HUES64 (cell line): ENCODE measurements around the gene SDK2.

Source experiments
- H3K27ac ChIP-seq: 2 replicates; pipeline ENCODE4 v1.7.0; 2013; ENCODE audit warnings: low read depth, low read length, inconsistent platforms
- H3K27me3 ChIP-seq: 2 replicates; pipeline ENCODE4 v1.6.1; 2013; ENCODE audit warnings: mild to moderate bottlenecking, low read length; ENCODE audit not compliant: insufficient read depth
- H3K36me3 ChIP-seq: 2 replicates; pipeline ENCODE4 v1.6.1; 2013; ENCODE audit warnings: mild to moderate bottlenecking, low read length; ENCODE audit not compliant: insufficient read depth
- H3K4me1 ChIP-seq: 2 replicates; pipeline ENCODE4 v1.6.1; 2013; ENCODE audit warnings: mild to moderate bottlenecking, low read length, moderate library complexity; ENCODE audit not compliant: insufficient read depth
- H3K4me3 ChIP-seq: 2 replicates; pipeline ENCODE4 v1.5.1; 2013; ENCODE audit warnings: mild to moderate bottlenecking, low read length, moderate library complexity
- H3K9ac ChIP-seq: 2 replicates; pipeline ENCODE4 v1.6.1; 2013; ENCODE audit warnings: mild to moderate bottlenecking, low read depth, low read length
- H3K9me3 ChIP-seq: 2 replicates; pipeline ENCODE4 v1.6.1; 2013; ENCODE audit warnings: low read depth, low read length; ENCODE audit not compliant: insufficient read depth
- WGBS: fragments of 150-250, 120-280 bp; methylation state at CpG from one replicate; pipeline ENCODE4 v1.1.7; 2013; ENCODE audit warnings: missing lambda C conversion rate; 5-methylcytosine and 5-hydroxymethylcytosine counted together

Gene SDK2

DNA sequence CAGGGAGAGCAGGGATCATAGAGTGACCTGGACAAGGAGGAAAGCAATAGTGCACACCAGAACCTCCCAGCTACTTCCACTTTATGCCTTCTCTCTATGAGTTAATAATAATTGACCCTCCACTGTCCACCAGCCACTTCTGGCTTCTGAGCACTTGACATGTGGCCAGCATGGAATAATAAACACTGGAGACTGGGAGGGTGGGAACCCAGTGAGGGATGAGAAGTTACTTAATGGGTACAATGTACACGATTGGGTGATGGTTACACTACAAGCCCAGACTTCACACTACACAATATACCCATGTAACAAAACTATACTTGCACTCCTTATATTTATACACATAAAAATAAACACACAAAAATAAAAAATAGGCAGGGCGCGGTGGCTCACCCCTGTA lies 343.9 kb downstream of the SDK2 start:
- Histone ChIP-seq H3K9ac (no peak overlapping the region), H3K9me3 (no peaks in the 10 kb centered on the region), H3K36me3 (no peaks in the 10 kb centered on the region), H3K4me1 (peaks cover 7% of the 10 kb centered on the region), H3K4me3 (no peak overlapping the region), H3K27ac (no peak overlapping the region), H3K27me3 (no peaks in the 10 kb centered on the region)
- 92% methylated on average over 3 of the region's 3 CpGs for WGBS

DNA sequence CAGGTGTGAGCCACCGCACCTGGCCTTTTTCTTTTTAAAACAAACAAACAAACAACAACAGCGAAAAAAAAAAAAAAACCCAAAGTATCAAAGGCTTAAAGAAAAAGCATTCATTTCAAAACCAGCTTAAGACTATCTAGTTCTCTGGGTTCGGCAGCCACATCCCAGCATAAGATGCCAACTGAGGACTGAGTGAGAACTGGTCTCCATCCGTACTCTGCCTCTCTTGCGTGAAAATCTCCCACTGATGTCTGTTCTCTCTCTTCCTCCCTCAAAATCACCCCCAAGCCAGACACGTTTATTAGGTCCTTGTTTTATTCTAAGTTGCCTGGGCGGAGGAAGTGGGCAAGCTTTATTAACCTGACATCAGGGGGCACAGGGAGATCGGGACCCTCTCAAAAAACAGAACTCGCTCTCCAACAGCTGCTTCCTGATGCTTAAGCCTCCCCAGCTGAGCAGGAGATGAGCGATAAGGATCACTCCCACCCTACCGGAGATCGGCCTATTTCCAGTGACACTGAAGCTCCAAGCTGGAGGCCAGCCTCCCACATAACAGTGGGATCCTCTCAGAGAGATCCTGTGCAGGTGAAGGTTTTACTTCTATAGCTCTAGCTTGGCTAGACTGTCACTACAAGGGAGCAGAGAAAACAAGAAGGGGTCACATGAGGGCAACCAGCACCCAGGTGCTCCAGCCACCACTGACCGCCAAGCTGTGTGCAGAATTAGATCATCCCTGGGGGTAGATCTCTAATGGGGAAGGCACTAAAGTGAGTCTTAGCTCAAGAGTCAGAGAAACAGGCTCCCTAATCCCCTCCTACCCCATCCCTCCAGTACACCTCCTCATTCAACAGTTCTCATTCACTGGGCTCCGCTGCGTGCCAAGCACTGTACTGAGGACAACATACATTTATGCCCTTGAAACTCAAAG lies 346.0 kb downstream of the SDK2 start:
- no peak overlapping the region for H3K27ac ChIP-seq
- H3K9me3 ChIP-seq = no peaks in the 10 kb centered on the region
- H3K27me3 ChIP-seq = no peaks in the 10 kb centered on the region
- H3K36me3 ChIP-seq = no peaks in the 10 kb centered on the region
- WGBS = 87% methylated on average over 15 of the region's 15 CpGs
- H3K4me3 ChIP-seq = no peak overlapping the region
- no peaks in the 10 kb centered on the region for H3K4me1 ChIP-seq
- no peak overlapping the region for H3K9ac ChIP-seq

DNA sequence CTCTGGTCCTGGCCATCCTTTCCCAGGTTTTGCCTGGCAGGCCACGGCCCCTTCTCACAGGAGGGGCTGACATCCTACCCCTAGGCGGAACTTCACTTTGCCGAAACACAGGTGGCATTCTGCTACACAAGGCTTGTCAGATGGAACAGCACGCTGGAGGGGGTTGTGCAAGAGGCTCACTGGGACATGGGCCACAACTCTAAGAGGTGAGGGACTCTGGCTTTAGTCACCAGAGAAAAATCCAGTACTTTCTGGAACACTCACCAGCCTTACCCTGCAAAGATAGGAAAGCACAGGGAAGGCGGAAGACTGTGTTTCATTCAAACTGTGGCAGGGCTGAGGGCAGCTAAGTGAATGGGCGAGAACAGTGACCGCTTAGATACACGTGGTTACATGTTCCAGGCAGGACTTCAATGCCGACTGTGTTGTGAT lies 350.7 kb downstream of the SDK2 start:
- H3K27me3 ChIP-seq = no peaks in the 10 kb centered on the region
- H3K9me3 ChIP-seq = no peaks in the 10 kb centered on the region
- no peak overlapping the region for H3K4me3 ChIP-seq
- 86% methylated on average over 9 of the region's 9 CpGs for WGBS
- no peak overlapping the region for H3K27ac ChIP-seq
- no peaks in the 10 kb centered on the region for H3K36me3 ChIP-seq
- no peak overlapping the region for H3K9ac ChIP-seq
- H3K4me1 ChIP-seq = 0 out of 2 replicates have a peak, but pooled peaks cover 10% of the 10 kb centered on the region

DNA sequence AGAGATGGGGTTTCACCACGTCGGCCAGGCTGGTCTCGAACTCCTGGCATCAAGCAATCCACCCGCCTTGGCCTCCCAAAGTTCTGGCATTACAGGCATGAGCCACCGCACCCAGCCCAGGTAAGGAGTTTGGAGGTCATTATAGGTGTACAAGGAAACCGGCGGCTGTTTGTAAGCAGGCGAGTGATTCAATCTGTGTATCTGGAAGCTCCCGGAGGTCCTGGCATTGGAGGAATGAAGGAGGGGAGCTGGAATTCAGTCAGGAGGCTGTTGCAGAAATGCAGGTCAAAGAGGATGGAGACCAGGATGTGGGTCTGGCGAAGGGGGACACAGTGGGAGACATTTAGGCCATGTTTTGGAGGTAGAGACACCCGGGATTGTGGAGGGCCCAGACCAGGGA lies 351.2 kb downstream of the SDK2 start:
- H3K27ac ChIP-seq = no peak overlapping the region
- H3K9ac ChIP-seq = no peak overlapping the region
- H3K9me3 ChIP-seq = no peaks in the 10 kb centered on the region
- 0 out of 2 replicates have a peak, but pooled peaks cover 10% of the 10 kb centered on the region for H3K4me1 ChIP-seq
- no peaks in the 10 kb centered on the region for H3K27me3 ChIP-seq
- WGBS = 92% methylated on average over 11 of the region's 11 CpGs
- H3K36me3 ChIP-seq = no peaks in the 10 kb centered on the region
- no peak overlapping the region for H3K4me3 ChIP-seq

DNA sequence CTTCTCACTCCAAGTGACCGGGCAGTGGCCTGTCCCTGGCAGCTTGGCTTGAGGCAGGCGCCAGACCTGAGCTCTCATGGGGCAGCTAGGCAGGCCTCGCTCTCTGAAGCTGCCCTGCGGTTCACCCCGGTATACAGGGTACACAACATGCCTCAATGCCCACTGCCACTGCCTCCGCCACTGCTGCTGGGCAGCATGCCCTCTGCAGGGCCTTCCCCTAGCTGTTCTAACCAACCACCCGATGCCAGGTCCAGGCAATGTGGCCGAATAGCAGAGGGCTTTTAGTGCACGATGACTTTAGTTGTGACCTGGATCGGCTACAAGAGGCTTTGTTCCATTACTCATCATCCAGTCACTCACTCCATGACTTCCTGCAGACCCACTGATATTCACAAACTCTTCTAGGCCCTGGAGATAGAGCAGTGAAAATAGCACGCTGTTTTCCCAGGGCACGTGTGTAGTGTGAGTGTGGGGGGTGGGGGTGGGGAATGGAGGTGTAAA lies 352.2 kb downstream of the SDK2 start:
- 91% methylated on average over 10 of the region's 12 CpGs for WGBS
- Histone ChIP-seq H3K9ac (no peak overlapping the region), H3K27me3 (no peaks in the 10 kb centered on the region), H3K4me3 (no peak overlapping the region), H3K9me3 (no peaks in the 10 kb centered on the region), H3K36me3 (no peaks in the 10 kb centered on the region), H3K27ac (no peak overlapping the region), H3K4me1 (peaks cover 13% of the 10 kb centered on the region; the same call in 1 of the 2 replicates)

DNA sequence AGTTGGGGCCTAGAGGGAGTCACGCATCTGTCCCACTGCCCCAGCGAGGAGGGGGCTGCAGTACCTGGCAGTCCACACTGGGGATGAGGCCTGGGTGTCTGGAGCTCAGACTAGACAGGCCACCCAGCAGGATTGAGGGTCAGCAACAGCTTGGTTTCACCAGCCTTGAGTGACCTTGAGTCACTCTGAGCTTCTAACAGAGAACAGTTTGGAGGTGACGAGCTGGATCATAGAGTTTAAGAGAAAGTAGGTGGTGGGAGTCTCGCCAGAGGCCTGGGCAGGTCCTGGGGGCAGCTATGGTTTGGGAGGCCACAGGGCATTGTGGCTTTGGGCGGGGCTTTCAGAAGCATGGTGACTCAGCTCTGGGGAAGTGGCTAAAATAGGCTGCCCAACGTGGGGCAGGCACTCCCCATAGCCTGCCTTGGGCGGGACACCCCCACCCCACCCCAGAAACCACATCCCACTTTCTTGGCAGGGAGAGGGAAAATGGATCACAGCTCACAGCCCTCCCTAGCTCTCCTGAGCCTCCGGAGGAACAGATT lies 352.9 kb downstream of the SDK2 start:
- WGBS = 86% methylated on average over 8 of the region's 8 CpGs
- no peaks in the 10 kb centered on the region for H3K9me3 ChIP-seq
- H3K27me3 ChIP-seq = no peaks in the 10 kb centered on the region
- H3K4me3 ChIP-seq = no peak overlapping the region
- peaks cover 18% of the 10 kb centered on the region; the same call in 1 of the 2 replicates for H3K4me1 ChIP-seq
- H3K9ac ChIP-seq = no peak overlapping the region
- H3K27ac ChIP-seq = no peak overlapping the region
- H3K36me3 ChIP-seq = 0 out of 2 replicates have a peak, but pooled peaks cover under 1% of the 10 kb centered on the region

DNA sequence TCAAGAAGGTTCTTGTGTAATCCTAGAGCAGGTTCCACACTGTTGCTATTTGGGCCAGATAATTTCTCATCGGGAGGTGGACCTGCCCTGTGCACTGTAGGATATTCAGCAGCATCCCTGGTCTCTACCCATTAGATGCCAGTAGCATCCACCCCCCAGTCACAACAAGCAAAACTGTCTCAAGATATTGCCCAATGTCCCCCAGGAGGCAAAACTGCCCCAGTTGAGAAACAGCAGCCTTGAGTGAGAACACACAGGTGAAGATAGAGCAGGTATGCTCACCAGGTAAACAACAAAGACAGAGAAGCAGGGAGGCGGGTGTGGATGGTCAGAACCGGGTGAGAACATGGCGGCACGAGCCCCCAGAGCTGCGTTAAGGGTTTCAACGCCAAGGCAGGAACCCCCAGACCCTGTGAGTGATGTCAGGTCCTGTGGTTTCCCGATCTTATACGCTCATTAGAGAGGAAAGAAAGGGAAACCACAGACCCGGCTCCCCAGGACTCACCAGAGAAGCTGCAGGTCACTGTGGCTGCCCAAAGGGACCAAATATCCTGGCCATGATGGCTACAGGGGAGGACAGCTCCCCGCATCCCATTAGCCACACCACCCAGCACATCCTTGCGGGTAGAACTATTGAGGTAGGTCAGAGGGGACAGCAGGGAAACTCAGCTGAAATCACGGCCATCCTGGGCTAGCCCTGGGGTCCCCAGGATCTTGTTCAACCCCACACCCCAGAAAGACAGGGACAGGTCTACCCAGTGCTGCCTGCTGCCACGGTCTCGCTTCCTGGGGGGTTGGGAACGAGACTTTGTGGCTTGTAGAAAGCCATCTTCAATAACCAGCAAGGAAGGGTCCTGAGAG lies 353.6 kb downstream of the SDK2 start:
- H3K4me3 ChIP-seq = no peak overlapping the region
- no peak overlapping the region for H3K27ac ChIP-seq
- no peak overlapping the region for H3K9ac ChIP-seq
- H3K4me1 ChIP-seq = peaks cover 18% of the 10 kb centered on the region; the same call in 1 of the 2 replicates
- H3K9me3 ChIP-seq = no peaks in the 10 kb centered on the region
- whole genome bisulfite sequencing = 91% methylated on average over 16 of the region's 16 CpGs
- no peaks in the 10 kb centered on the region for H3K27me3 ChIP-seq
- H3K36me3 ChIP-seq = peaks cover 7% of the 10 kb centered on the region; the same call in 1 of the 2 replicates

DNA sequence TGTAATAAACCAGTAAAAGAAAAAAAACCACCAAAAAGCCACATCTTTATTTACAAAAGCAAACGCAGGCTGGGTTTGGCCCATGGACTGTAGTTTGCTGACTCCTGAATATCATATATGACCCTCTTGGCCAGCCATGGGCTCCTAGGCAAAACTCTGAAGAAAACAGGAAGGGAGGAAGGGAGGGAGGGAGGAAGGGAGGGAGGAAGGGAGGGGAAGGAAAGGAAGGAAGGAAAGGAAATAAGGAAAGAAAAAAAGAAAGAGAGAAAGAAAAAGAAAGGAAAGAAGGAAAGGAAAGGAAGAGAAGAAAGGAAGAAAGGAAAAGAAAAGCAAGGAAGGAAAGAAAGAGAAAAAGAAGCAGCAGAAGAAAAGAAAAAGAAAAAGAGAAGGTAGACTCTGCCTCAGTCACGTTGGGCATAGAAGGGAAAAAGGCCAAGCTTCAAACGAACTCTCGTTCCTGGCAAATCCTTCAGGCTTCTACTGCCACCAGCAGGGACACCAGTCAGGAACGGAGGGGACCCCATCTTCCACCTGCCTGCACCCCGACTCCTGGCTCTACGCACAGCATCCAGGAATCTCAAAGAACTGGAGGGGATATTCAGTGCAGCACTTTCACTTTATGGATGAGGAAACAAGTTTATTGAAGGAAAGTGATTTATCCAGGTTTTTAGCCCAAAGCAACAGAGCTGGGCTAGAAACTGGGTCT lies 354.5 kb downstream of the SDK2 start:
- H3K27me3 ChIP-seq = no peaks in the 10 kb centered on the region
- H3K9me3 ChIP-seq = no peaks in the 10 kb centered on the region
- H3K4me3 ChIP-seq = no peak overlapping the region
- no peak overlapping the region for H3K9ac ChIP-seq
- peaks cover 8% of the 10 kb centered on the region; the same call in 1 of the 2 replicates for H3K36me3 ChIP-seq
- WGBS = 85% methylated on average over 7 of the region's 7 CpGs
- no peak overlapping the region for H3K27ac ChIP-seq
- peaks cover 18% of the 10 kb centered on the region; the same call in 1 of the 2 replicates for H3K4me1 ChIP-seq

DNA sequence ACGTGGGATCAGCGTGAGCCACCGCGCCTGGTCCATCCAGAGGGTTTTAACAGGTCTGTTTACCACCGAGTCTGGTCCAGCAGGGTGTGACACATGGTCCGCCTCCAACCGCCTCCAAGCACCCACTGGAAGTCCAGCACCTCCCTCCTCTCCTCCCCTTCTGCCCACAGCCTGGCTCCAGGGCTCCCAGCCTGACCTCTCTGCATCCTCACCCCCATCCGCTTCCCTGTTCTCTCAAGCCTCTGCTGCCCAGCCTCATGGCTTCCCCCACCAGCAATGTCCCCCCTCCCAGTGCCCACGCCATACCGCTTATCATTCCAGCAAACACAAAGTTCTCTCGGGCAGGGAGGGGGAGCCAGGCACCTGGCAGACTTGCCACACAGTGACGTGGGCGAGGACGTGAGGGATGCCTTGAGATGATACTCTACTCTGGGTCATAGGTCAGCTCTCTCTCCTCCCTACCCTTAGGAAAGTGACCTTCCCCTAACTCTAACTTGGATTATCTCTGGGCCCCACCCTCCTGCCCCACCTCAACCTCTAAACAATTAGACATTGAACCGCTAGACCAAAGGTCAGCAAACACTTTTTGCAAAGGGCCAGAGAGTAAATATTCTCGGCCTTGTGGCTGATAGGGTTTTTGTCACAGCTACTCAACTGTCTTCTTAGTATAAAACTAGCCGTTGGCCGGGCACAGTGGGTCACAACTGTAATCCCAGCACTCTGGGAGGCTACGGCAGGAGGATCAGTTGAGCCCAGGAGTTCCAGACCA lies 355.5 kb downstream of the SDK2 start:
- peaks cover 27% of the 10 kb centered on the region for H3K4me1 ChIP-seq
- H3K27me3 ChIP-seq = no peaks in the 10 kb centered on the region
- 88% methylated on average over 19 of the region's 19 CpGs for WGBS
- no peaks in the 10 kb centered on the region for H3K9me3 ChIP-seq
- H3K4me3 ChIP-seq = no peak overlapping the region
- H3K27ac ChIP-seq = no peak overlapping the region
- H3K9ac ChIP-seq = no peak overlapping the region
- peaks cover 8% of the 10 kb centered on the region; the same call in 1 of the 2 replicates for H3K36me3 ChIP-seq

DNA sequence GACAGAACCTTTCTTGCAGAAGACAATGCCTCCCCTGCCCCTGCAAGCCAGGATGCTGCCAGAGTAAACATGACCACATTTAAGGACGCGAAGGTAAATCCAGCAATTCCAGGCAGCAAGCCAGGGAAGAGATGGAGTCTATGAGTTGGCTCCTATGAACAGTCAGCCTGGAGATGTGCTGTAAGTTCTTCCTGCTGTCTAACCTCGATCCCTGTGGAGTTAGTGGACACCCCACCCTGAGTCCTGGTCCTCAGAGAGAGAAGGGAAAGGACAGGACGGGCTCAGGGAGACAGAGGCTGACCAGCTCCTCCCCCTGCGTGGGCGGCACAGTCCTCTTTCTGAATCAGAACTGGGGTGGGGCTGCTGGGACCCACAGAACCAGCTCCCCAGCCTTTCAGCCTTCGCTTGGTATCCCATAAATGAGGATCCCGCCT lies 357.4 kb downstream of the SDK2 start:
- no peak overlapping the region for H3K27ac ChIP-seq
- 90% methylated on average over 8 of the region's 8 CpGs for WGBS
- H3K9me3 ChIP-seq = no peaks in the 10 kb centered on the region
- H3K27me3 ChIP-seq = no peaks in the 10 kb centered on the region
- peaks cover 8% of the 10 kb centered on the region; the same call in 1 of the 2 replicates for H3K36me3 ChIP-seq
- H3K9ac ChIP-seq = no peak overlapping the region
- peaks cover 29% of the 10 kb centered on the region for H3K4me1 ChIP-seq
- no peak overlapping the region for H3K4me3 ChIP-seq
